ENCODE results near the gene CSMD2.

GRCh38 chr1:33758698-33759097 lies 406.3 kb downstream of the CSMD2 start:
- TF ChIP-seq CTCF (IDR thresholded peaks at IDR 0.05 in 2 of 3, conservative IDR thresholded peaks at IDR 0.05 in 1 of 3; ENCODE audit: borderline replicate concordance in 1 of 3, insufficient read depth in 1 of 3, low read depth in 2 of 3, low read length in 2 of 3): no peak
- no peak for TF ChIP-seq JUND (IDR thresholded peaks at IDR 0.05)
- TF ChIP-seq YY1 (IDR thresholded peaks at IDR 0.05; ENCODE audit: extremely low read depth, insufficient replicate concordance, low read depth, low read length): no peak
- no peak for TF ChIP-seq TCF7L2 (IDR thresholded peaks at IDR 0.05; ENCODE audit: borderline replicate concordance, extremely low read depth, insufficient read depth, insufficient read length)
- TF ChIP-seq EZH2 (IDR thresholded peaks at IDR 0.05): no peak
